IMR-90 (cell line): Measurements from ENCODE around the gene PPP2R2D. TPM values are rescaled to one million over a fixed set of nuclear protein-coding genes. Genes with fewer than 3 reads are reported as not detected.

Experiments used
- ATAC-seq: fragments of 200-7000 bp; cut with Tn5 transposase; 2 replicates; pipeline ENCODE4 v1.9.1; 2020; ENCODE audit warnings: low read depth, mild to moderate bottlenecking, moderate library complexity
- BruUV-seq: library from RNA; stranded (reverse); fragments of 400-500 nt; replicated peaks from 2 replicates; lab custom pipeline; 2021; lab: Mats Ljungman, UMichigan
- CTCF ChIA-PET: fragments of 300-600 bp; formaldehyde crosslinking; extraction: SDS; loops from one replicate; lab custom pipeline; 2021; ENCODE audit warnings: antibody characterized with exemption; lab: Yijun Ruan, JAX
- POLR2A ChIA-PET: fragments of 300-600 bp; sonication (Branson Sonifier 250); formaldehyde crosslinking; loops from one replicate; lab custom pipeline; 2022; ENCODE audit warnings: antibody characterized with exemption; ENCODE audit not compliant: unreplicated experiment; lab: Charles Lee
- DNase-seq: peaks from one replicate; pipeline ENCODE4 v3.0.0; 2013
- H2AFZ ChIP-seq: replicated peaks from 2 replicates; pipeline ENCODE3; 2013; ENCODE audit warnings: low read length, mild to moderate bottlenecking; ENCODE audit not compliant: poor library complexity
- H2AK5ac ChIP-seq: 2 replicates; pipeline ENCODE4 v1.6.1; 2013; ENCODE audit warnings: low read depth, low read length, inconsistent platforms
- H2AK9ac ChIP-seq: replicated peaks from 2 replicates; pipeline ENCODE3; 2013; ENCODE audit warnings: mild to moderate bottlenecking, low read depth, low read length, moderate library complexity; ENCODE audit not compliant: poor library complexity
- H2BK120ac ChIP-seq: 2 replicates; pipeline ENCODE4 v1.6.1; 2013; ENCODE audit warnings: low read depth, low read length, inconsistent platforms
- H2BK15ac ChIP-seq: 3 replicates; pipeline ENCODE4 v1.6.1; 2013; ENCODE audit warnings: low read depth, low read length, inconsistent platforms
- H2BK20ac ChIP-seq: 2 replicates; pipeline ENCODE4 v1.6.1; 2013; ENCODE audit warnings: low read depth, mild to moderate bottlenecking, inconsistent platforms, low read length, moderate library complexity
- H2BK5ac ChIP-seq: 2 replicates; pipeline ENCODE4 v1.6.1; 2013; ENCODE audit warnings: mild to moderate bottlenecking, low read depth, low read length, inconsistent platforms; ENCODE audit not compliant: poor library complexity, severe bottlenecking
- H3K14ac ChIP-seq: replicated peaks from 2 replicates; pipeline ENCODE4 v1.6.1; 2013; ENCODE audit warnings: low read depth, low read length, inconsistent platforms
- H3K18ac ChIP-seq: 2 replicates; pipeline ENCODE4 v1.6.1; 2013; ENCODE audit warnings: low read depth, low read length, control low read depth
- H3K23ac ChIP-seq: 2 replicates; pipeline ENCODE4 v1.6.1; 2013; ENCODE audit warnings: low read depth, low read length, inconsistent platforms
- H3K27ac ChIP-seq: 2 replicates; pipeline ENCODE4 v1.5.1; 2013; ENCODE audit warnings: mild to moderate bottlenecking, control low read depth, low read length; ENCODE audit not compliant: insufficient read depth
- H3K27me3 ChIP-seq: 2 replicates; pipeline ENCODE4 v1.6.1; 2013; ENCODE audit warnings: low read length; ENCODE audit not compliant: control insufficient read depth, insufficient read depth
- H3K36me3 ChIP-seq: 2 replicates; pipeline ENCODE4 v1.6.1; 2013; ENCODE audit warnings: low read length, mixed read lengths; ENCODE audit not compliant: control insufficient read depth, insufficient read depth
- H3K4ac ChIP-seq: 2 replicates; pipeline ENCODE4 v1.6.1; 2013; ENCODE audit warnings: low read depth, low read length, inconsistent platforms
- H3K4me1 ChIP-seq: 2 replicates; pipeline ENCODE4 v1.6.1; 2013; ENCODE audit warnings: low read length, mixed read lengths; ENCODE audit not compliant: control insufficient read depth, insufficient read depth
- H3K4me2 ChIP-seq: 2 replicates; pipeline ENCODE4 v1.6.1; 2013; ENCODE audit warnings: low read depth, mild to moderate bottlenecking, control low read depth, low read length, moderate library complexity
- H3K4me3 ChIP-seq: 2 replicates; pipeline ENCODE4 v1.5.1; 2013; ENCODE audit warnings: low read depth, mild to moderate bottlenecking, control low read depth, low read length, moderate library complexity; ENCODE audit not compliant: insufficient read depth
- H3K56ac ChIP-seq: 2 replicates; pipeline ENCODE4 v1.6.1; 2013; ENCODE audit warnings: low read length, inconsistent platforms; ENCODE audit not compliant: insufficient read depth; ENCODE audit errors: extremely low read depth
- H3K79me1 ChIP-seq, 2 experiments: 2 replicates each; pipeline ENCODE4 v1.6.1; 2013; ENCODE audit warnings: low read length in 2 of 2, inconsistent platforms in 1 of 2, low read depth in 1 of 2
- H3K9ac ChIP-seq: 2 replicates; pipeline ENCODE4 v1.6.1; 2013; ENCODE audit warnings: low read depth, low read length, control low read depth
- H3K9me1 ChIP-seq: 2 replicates; pipeline ENCODE4 v1.6.1; 2013; ENCODE audit warnings: low read length, inconsistent platforms; ENCODE audit not compliant: insufficient read depth
- H3K9me3 ChIP-seq: 2 replicates; pipeline ENCODE4 v1.6.1; 2013; ENCODE audit warnings: low read length; ENCODE audit not compliant: control insufficient read depth, insufficient read depth
- H4K20me1 ChIP-seq: 2 replicates; pipeline ENCODE4 v1.6.1; 2013; ENCODE audit warnings: low read length, inconsistent platforms; ENCODE audit not compliant: insufficient read depth
- H4K5ac ChIP-seq: 2 replicates; pipeline ENCODE4 v1.6.1; 2013; ENCODE audit warnings: mild to moderate bottlenecking, low read depth, low read length, control low read depth
- H4K8ac ChIP-seq, 2 experiments: 2 replicates each; pipeline ENCODE4 v1.6.1; 2013; ENCODE audit warnings: low read depth in 2 of 2, low read length in 2 of 2, control low read depth in 1 of 2, inconsistent platforms in 1 of 2
- H4K91ac ChIP-seq: 2 replicates; pipeline ENCODE4 v1.6.1; 2013; ENCODE audit warnings: low read depth, low read length, inconsistent platforms; ENCODE audit not compliant: insufficient read depth
- CHD1 ChIP-seq: IDR thresholded peaks from 2 replicates; pipeline ENCODE4 v1.6.1; 2012; ENCODE audit warnings: low read depth, low read length, improper control_type of control experiment
- FOS ChIP-seq: fragments of 150-350 bp; IDR thresholded peaks from 2 replicates; pipeline ENCODE4 v1.6.1; 2016; ENCODE audit warnings: low read depth, low read length
- SMC3 ChIP-seq: fragments of 150-350 bp; IDR thresholded peaks from 2 replicates; pipeline ENCODE4 v1.6.1; 2016; ENCODE audit warnings: low read depth, mild to moderate bottlenecking, antibody characterized with exemption, low read length, moderate library complexity
- WGBS, 2 experiments: methylation state at CpG; one replicate each; pipeline versions ENCODE4 v1.1.5 to v1.1.7; 2013; ENCODE audit warnings: missing lambda C conversion rate in 2 of 2; ENCODE audit not compliant: insufficient read length in 1 of 2; ENCODE audit errors: extremely low coverage in 2 of 2; 5-methylcytosine and 5-hydroxymethylcytosine counted together
- dilution Hi-C: fragments of 300-500 bp; cut with HindIII; formaldehyde crosslinking; loops from one replicate; pipeline ENCODE4 v1.14.3; 2018; ENCODE audit warnings: low sequenced_read_pairs; ENCODE audit not compliant: unreplicated experiment
- in situ Hi-C: fragments of 300-500 bp; cut with MboI; formaldehyde crosslinking; loops from 3 replicates; pipeline ENCODE4 v1.14.3; 2019; ENCODE audit warnings: low sequenced_read_pairs, inconsistent platforms, mixed read lengths
- intact Hi-C: fragments of 100-400 bp; cut with micrococcal nuclease; formaldehyde crosslinking; loops from 2 replicates; pipeline ENCODE4 v1.10.0; 2022
- polyA plus RNA-seq, 3 experiments: library from polyadenylated mRNA; depleted of rRNA; stranded (reverse); fragments of >200 nt; gene quantifications; 2 replicates each; pipeline ENCODE4 v1.2.3, GENCODE V29; 2012; ENCODE audit warnings: low replicate concordance in 1 of 3
- total RNA-seq: library from RNA; depleted of rRNA; stranded (reverse); fragments of >200 nt; gene quantifications from 2 replicates; pipeline ENCODE4 v1.2.3, GENCODE V29; 2012

The PPP2R2D gene
- total and polyA plus RNA-seq, 2 of the 4 experiments (the other 2 are of a cell fraction), result 22.8 to 23.8 TPM

GRCh38 chr10:131857156-131858117 is 43.4 kb upstream of the PPP2R2D start:
- CTCF ChIA-PET, result no interaction called here
- no peak overlapping the region for H2AK9ac ChIP-seq
- H2BK120ac ChIP-seq, result no peak overlapping the region
- in situ Hi-C loops (no loop called here), dilution Hi-C loops (no loop called here), intact Hi-C loops (no loop called here)
- H3K4me2 ChIP-seq, result no peak overlapping the region
- no peak overlapping the region for H4K91ac ChIP-seq
- H2BK5ac ChIP-seq, result no peak overlapping the region
- H3K36me3 ChIP-seq, result no peaks in the 10 kb centered on the region
- peaks cover 7% of the 10 kb centered on the region; the same call in 1 of the 2 replicates for H3K9me3 ChIP-seq
- H2AFZ ChIP-seq, result no peak overlapping the region
- H3K4me1 ChIP-seq, result no peaks in the 10 kb centered on the region
- H2BK20ac ChIP-seq, result no peak overlapping the region
- no peaks in the 10 kb centered on the region for H3K9me1 ChIP-seq
- no peak for TF ChIP-seq CHD1
- no peak for TF ChIP-seq SMC3
- TF ChIP-seq FOS, result no peak
- H4K20me1 ChIP-seq, result no peaks in the 10 kb centered on the region
- no peak overlapping the region for H3K18ac ChIP-seq
- H3K23ac ChIP-seq, result no peak overlapping the region
- no peak overlapping the region for H4K5ac ChIP-seq
- H3K27me3 ChIP-seq, result no peaks in the 10 kb centered on the region
- no peaks in the 10 kb centered on the region for H3K79me1 ChIP-seq
- 67% methylated on average over 17 of the region's 33 CpGs; no CpG with 5 or more reads in 1 of the 2 experiments for WGBS, 2 experiments
- no peak overlapping the region for H3K56ac ChIP-seq
- ATAC-seq, result no peak
- DNase-seq, result no peak
- BruUV-seq, result no TSS peak
- H3K4me3 ChIP-seq, result no peak overlapping the region
- no peak overlapping the region for H2BK15ac ChIP-seq
- no peak overlapping the region for H3K14ac ChIP-seq
- H4K8ac ChIP-seq, result no peak overlapping the region
- no peak overlapping the region for H3K9ac ChIP-seq
- no peak overlapping the region for H2AK5ac ChIP-seq
- POLR2A ChIA-PET, result no interaction called here
- no peak overlapping the region for H3K4ac ChIP-seq
- no peak overlapping the region for H3K27ac ChIP-seq
